HepG2 (cell line): Measurements from ENCODE around the gene CEP164. TPM values are rescaled to one million over a fixed set of nuclear protein-coding genes. Genes with fewer than 3 reads are reported as not detected.

Experiments
- ATAC-seq: fragments of 200-7000 bp; cut with Tn5 transposase; 3 replicates; pipeline ENCODE4 v1.9.1; 2020; ENCODE audit warnings: mild to moderate bottlenecking, moderate library complexity
- BruUV-seq: library from RNA; stranded (reverse); fragments of 400-500 nt; replicated peaks from 2 replicates; lab custom pipeline; 2021; lab: Mats Ljungman, UMichigan
- CTCF ChIA-PET: fragments of 300-600 bp; formaldehyde crosslinking; extraction: SDS; loops from one replicate; lab custom pipeline; 2021; ENCODE audit warnings: low total read pairs, inconsistent platforms, low intra/inter-chr PET ratio; lab: Yijun Ruan, JAX
- POLR2A ChIA-PET: fragments of 350-600 bp; sonication (Branson Sonifier 250); formaldehyde crosslinking; loops from one replicate; lab custom pipeline; 2020; ENCODE audit warnings: antibody characterized with exemption, inconsistent platforms; lab: Yijun Ruan, JAX
- DNase-seq: peaks from one replicate; pipeline ENCODE4 v3.0.0-alpha.2; 2015; ENCODE audit warnings: low spot score
- FAIRE-seq: peaks from 3 replicates; lab custom pipeline; 2011; peaks lifted over from hg19 to GRCh38; lab: Jason Lieb, UNC
- H2AFZ ChIP-seq: one replicate; pipeline ENCODE4 v1.6.1; 2011; ENCODE audit warnings: low read length, inconsistent platforms
- H3K27ac ChIP-seq: fragments of 300-600 bp; 3 replicates; pipeline ENCODE4 v1.8.0; 2011; ENCODE audit warnings: mixed run types, mild to moderate bottlenecking, mixed read lengths, low read length, inconsistent platforms; ENCODE audit not compliant: insufficient read depth; ENCODE audit errors: extremely low read length
- H3K27me3 ChIP-seq, 2 experiments: fragments of 200-600 bp in 1 of 2; 2 replicates in 1 of 2; 3 replicates in 1 of 2; pipeline versions ENCODE4 v1.6.0 to v1.8.0; 2011; ENCODE audit warnings: low read length in 2 of 2, mild to moderate bottlenecking in 2 of 2, moderate library complexity in 2 of 2, inconsistent platforms in 1 of 2; ENCODE audit not compliant: insufficient read depth in 2 of 2, control insufficient read depth in 1 of 2
- H3K36me3 ChIP-seq, 2 experiments: fragments of 200-600 bp in 1 of 2; replicated peaks in 1 of 2; 2 replicates in 1 of 2; 3 replicates in 1 of 2; pipeline versions ENCODE4 v1.5.1 to v1.8.0; 2011; ENCODE audit warnings: low read length in 2 of 2, inconsistent platforms in 1 of 2; ENCODE audit not compliant: insufficient read depth in 2 of 2, control insufficient read depth in 1 of 2
- H3K4me1 ChIP-seq: 2 replicates; pipeline ENCODE4 v1.5.1; 2012; ENCODE audit warnings: low read length, inconsistent platforms; ENCODE audit not compliant: insufficient read depth
- H3K4me2 ChIP-seq: 2 replicates; pipeline ENCODE4 v1.6.0; 2011; ENCODE audit warnings: low read depth, low read length, inconsistent platforms
- H3K4me3 ChIP-seq, 3 experiments: fragments of 200-600 bp in 1 of 3; sonication (generic), shearing (Covaris generic) in 1 of 3; replicated peaks in 1 of 3; 2 replicates each; pipeline ENCODE4 v1.5.1; 2011 to 2016; ENCODE audit warnings: low read length in 3 of 3, inconsistent platforms in 2 of 3, low read depth in 2 of 3, mild to moderate bottlenecking in 2 of 3, control low read depth in 1 of 3, mixed read lengths in 1 of 3; ENCODE audit not compliant: insufficient read depth in 1 of 3
- H3K79me2 ChIP-seq: one replicate; pipeline ENCODE4 v1.6.1; 2011; ENCODE audit warnings: low read length, inconsistent platforms; ENCODE audit not compliant: insufficient read depth
- H3K9ac ChIP-seq: 2 replicates; pipeline ENCODE4 v1.6.0; 2011; ENCODE audit warnings: mild to moderate bottlenecking, low read depth, low read length, inconsistent platforms; ENCODE audit not compliant: insufficient read depth
- H3K9me3 ChIP-seq: 2 replicates; pipeline ENCODE4 v1.5.1; 2012; ENCODE audit warnings: mild to moderate bottlenecking, low read length
- H4K20me1 ChIP-seq: 2 replicates; pipeline ENCODE4 v1.6.0; 2011; ENCODE audit warnings: inconsistent platforms, mild to moderate bottlenecking, low read length, moderate library complexity; ENCODE audit not compliant: insufficient read depth
- EED ChIP-seq: sonication (generic); formaldehyde crosslinking; IDR thresholded peaks from 2 replicates; pipeline ENCODE4 v1.5.0; 2020; ENCODE audit warnings: mild to moderate bottlenecking, missing genetic modification reagents
- FOSL2 ChIP-seq: sonication (generic); formaldehyde crosslinking; IDR thresholded peaks from 2 replicates; pipeline ENCODE4 v1.4.0; 2020; ENCODE audit warnings: missing genetic modification reagents
- RARG ChIP-seq: sonication (generic); formaldehyde crosslinking; IDR thresholded peaks from 2 replicates; pipeline ENCODE4 v1.4.0; 2020; ENCODE audit warnings: low read depth, mild to moderate bottlenecking, missing genetic modification reagents
- RFX1 ChIP-seq: fragments of 450-650 bp; IDR thresholded peaks from 2 replicates; pipeline ENCODE4 v1.6.1; 2017
- TBX2 ChIP-seq: sonication (generic); formaldehyde crosslinking; IDR thresholded peaks from 2 replicates; pipeline ENCODE4 v1.5.0; 2020; ENCODE audit warnings: missing genetic modification reagents, mild to moderate bottlenecking, borderline replicate concordance
- TOPORS ChIP-seq: sonication (generic); formaldehyde crosslinking; IDR thresholded peaks from 2 replicates; pipeline ENCODE4 v1.8.0; 2023; ENCODE audit warnings: mild to moderate bottlenecking, missing genetic modification reagents
- ZNF17 ChIP-seq: sonication (generic); formaldehyde crosslinking; IDR thresholded peaks from 2 replicates; pipeline ENCODE4 v1.5.0; 2020; ENCODE audit warnings: mild to moderate bottlenecking, missing genetic modification reagents
- ZNF3 ChIP-seq: IDR thresholded peaks from 2 replicates; pipeline ENCODE4 v1.7.0; 2017; ENCODE audit warnings: inconsistent platforms
- ZNF501 ChIP-seq: sonication (generic); formaldehyde crosslinking; IDR thresholded peaks from 2 replicates; pipeline ENCODE4 v1.5.1; 2020; ENCODE audit warnings: mild to moderate bottlenecking, moderate library complexity, missing genetic modification reagents
- ZNF557 ChIP-seq: sonication (generic); formaldehyde crosslinking; IDR thresholded peaks from 2 replicates; pipeline ENCODE4 v1.4.0; 2020; ENCODE audit warnings: missing genetic modification reagents
- WGBS: methylation state at CpG from one replicate; pipeline ENCODE4 v1.1.6; 2017; ENCODE audit warnings: low lambda C conversion rate; 5-methylcytosine and 5-hydroxymethylcytosine counted together
- in situ Hi-C: cut with HindIII; loops from 2 replicates; pipeline ENCODE4 v1.10.0; 2017; ENCODE audit warnings: low pct_unique_long_range_greater_than_20kb; ENCODE audit not compliant: extremely low pct_ligation_motif_present
- intact Hi-C: fragments of 100-400 bp; cut with micrococcal nuclease; formaldehyde crosslinking; loops from one replicate; pipeline ENCODE4 v1.10.0; 2022; ENCODE audit not compliant: unreplicated experiment
- polyA plus RNA-seq, 8 experiments: library from polyadenylated mRNA; depleted of rRNA in 3 of 8; stranded (reverse) in 7 of 8; unstranded in 1 of 8; fragments of >200 nt; fragmentation: Illumina TruSeq in 4 of 8; extraction: Trizol in 4 of 8; gene quantifications; 2 replicates each; pipeline versions ENCODE4 v1.2.1 to v1.2.3, GENCODE V29; 2011 to 2016; ENCODE audit warnings: low read depth in 4 of 8, missing spikeins in 1 of 8, mixed read lengths in 1 of 8; ENCODE audit not compliant: insufficient read depth in 1 of 8
- total RNA-seq, 5 experiments: library from RNA; depleted of rRNA; stranded (reverse); fragments of >200 nt; fragmentation: Illumina TruSeq; extraction: Trizol; gene quantifications; 2 replicates each; pipeline ENCODE4 v1.2.3, GENCODE V29; 2016; ENCODE audit warnings: low read depth in 1 of 5
- TF ChIP-seq, protein P1 (sequence below): IDR thresholded peaks from 2 replicates; pipeline ENCODE4 v1.6.1; 2016; ENCODE audit warnings: low read depth, missing genetic modification reagents, missing compliant biosample characterization
- TF ChIP-seq, protein P2 (sequence below): sonication (generic); formaldehyde crosslinking; conservative IDR thresholded peaks from 2 replicates; pipeline ENCODE4 v1.4.0; 2020; ENCODE audit warnings: missing genetic modification reagents
- TF ChIP-seq, protein P3 (sequence below): sonication (generic); formaldehyde crosslinking; IDR thresholded peaks from 2 replicates; pipeline ENCODE4 v1.4.0; 2020; ENCODE audit warnings: missing genetic modification reagents
- TF ChIP-seq, protein P4 (sequence below), 2 experiments: sonication (generic) in 1 of 2; formaldehyde crosslinking in 1 of 2; IDR thresholded peaks; 2 replicates each; pipeline versions ENCODE4 v1.4.0 to v1.6.1; 2018 to 2020; ENCODE audit warnings: missing genetic modification reagents in 2 of 2, borderline replicate concordance in 1 of 2, low read depth in 1 of 2, mild to moderate bottlenecking in 1 of 2, missing biosample characterization in 1 of 2

The CEP164 gene
- total and polyA plus RNA-seq, 2 of the 13 experiments (the other 11 are each of a cell fraction or from before 2014, with no cell fraction given): 11.4 to 15.2 TPM

DNA sequence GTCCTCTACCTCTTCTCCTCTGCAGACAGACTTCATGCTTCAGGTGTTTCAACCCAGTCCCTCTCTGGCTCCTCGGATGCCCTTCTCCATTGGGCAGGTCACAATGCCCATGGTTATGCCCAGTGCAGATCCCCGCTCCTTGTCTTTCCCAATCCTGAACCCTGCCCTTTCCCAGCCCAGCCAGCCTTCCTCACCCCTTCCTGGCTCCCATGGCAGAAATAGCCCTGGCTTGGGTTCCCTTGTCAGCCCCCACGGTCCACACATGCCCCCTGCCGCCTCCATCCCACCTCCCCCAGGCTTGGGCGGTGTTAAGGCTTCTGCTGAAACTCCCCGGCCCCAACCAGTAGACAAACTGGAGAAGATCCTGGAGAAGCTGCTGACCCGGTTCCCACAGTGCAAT is 45.8 kb upstream of the CEP164 start (continued):
- TF ChIP-seq, protein P1, sequence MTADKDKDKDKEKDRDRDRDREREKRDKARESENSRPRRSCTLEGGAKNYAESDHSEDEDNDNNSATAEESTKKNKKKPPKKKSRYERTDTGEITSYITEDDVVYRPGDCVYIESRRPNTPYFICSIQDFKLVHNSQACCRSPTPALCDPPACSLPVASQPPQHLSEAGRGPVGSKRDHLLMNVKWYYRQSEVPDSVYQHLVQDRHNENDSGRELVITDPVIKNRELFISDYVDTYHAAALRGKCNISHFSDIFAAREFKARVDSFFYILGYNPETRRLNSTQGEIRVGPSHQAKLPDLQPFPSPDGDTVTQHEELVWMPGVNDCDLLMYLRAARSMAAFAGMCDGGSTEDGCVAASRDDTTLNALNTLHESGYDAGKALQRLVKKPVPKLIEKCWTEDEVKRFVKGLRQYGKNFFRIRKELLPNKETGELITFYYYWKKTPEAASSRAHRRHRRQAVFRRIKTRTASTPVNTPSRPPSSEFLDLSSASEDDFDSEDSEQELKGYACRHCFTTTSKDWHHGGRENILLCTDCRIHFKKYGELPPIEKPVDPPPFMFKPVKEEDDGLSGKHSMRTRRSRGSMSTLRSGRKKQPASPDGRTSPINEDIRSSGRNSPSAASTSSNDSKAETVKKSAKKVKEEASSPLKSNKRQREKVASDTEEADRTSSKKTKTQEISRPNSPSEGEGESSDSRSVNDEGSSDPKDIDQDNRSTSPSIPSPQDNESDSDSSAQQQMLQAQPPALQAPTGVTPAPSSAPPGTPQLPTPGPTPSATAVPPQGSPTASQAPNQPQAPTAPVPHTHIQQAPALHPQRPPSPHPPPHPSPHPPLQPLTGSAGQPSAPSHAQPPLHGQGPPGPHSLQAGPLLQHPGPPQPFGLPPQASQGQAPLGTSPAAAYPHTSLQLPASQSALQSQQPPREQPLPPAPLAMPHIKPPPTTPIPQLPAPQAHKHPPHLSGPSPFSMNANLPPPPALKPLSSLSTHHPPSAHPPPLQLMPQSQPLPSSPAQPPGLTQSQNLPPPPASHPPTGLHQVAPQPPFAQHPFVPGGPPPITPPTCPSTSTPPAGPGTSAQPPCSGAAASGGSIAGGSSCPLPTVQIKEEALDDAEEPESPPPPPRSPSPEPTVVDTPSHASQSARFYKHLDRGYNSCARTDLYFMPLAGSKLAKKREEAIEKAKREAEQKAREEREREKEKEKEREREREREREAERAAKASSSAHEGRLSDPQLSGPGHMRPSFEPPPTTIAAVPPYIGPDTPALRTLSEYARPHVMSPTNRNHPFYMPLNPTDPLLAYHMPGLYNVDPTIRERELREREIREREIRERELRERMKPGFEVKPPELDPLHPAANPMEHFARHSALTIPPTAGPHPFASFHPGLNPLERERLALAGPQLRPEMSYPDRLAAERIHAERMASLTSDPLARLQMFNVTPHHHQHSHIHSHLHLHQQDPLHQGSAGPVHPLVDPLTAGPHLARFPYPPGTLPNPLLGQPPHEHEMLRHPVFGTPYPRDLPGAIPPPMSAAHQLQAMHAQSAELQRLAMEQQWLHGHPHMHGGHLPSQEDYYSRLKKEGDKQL (CRISPR knock-in tag): no peak
- no peak for TF ChIP-seq TOPORS (CRISPR knock-in tag)
- no peak for TF ChIP-seq ZNF17 (CRISPR knock-in tag)
- no peak for TF ChIP-seq TBX2 (CRISPR knock-in tag)
- TF ChIP-seq FOSL2 (CRISPR knock-in tag): no peak
- TF ChIP-seq, protein P2, sequence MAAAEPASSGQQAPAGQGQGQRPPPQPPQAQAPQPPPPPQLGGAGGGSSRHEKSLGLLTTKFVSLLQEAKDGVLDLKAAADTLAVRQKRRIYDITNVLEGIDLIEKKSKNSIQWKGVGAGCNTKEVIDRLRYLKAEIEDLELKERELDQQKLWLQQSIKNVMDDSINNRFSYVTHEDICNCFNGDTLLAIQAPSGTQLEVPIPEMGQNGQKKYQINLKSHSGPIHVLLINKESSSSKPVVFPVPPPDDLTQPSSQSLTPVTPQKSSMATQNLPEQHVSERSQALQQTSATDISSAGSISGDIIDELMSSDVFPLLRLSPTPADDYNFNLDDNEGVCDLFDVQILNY (CRISPR knock-in tag): no peak
- TF ChIP-seq EED: no peak
- TF ChIP-seq, all 625 proteins: peak for 0

DNA sequence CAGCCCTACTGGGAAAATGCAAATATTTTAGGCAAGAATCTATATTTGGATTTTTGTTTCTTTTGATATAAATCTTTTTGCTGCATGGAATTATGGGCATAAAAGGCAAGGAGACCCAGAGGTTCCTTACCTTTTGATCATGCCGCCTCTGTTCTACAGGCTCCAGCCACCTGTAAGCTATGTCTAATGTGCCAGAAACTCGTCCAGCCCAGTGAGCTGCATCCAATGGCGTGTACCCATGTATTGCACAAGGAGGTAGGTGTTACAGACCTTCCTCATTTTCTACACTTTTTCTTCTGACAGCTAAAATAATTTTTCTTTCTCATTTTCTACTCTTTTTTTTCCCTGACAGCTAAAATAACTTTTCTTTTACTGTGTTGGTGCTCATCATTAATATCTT is 44.7 kb upstream of the CEP164 start:
- no TSS peak for BruUV-seq
- no peak for DNase-seq
- in situ Hi-C loops: no loop called here
- POLR2A ChIA-PET: no interaction called here
- Histone ChIP-seq H3K79me2 (no peaks in the 10 kb centered on the region), H3K27me3 (no peaks in the 10 kb centered on the region), H3K27ac (no peak overlapping the region), H3K4me3 (no peak overlapping the region), H3K36me3 (peaks cover 11 to 48% of the 10 kb centered on the region in 2 experiments), H3K9me3 (no peaks in the 10 kb centered on the region), H4K20me1 (no peaks in the 10 kb centered on the region), H3K4me2 (no peak overlapping the region), H3K9ac (no peak overlapping the region), H2AFZ (no peak overlapping the region), H3K4me1 (no peaks in the 10 kb centered on the region)
- no peak for ATAC-seq
- WGBS: 94% methylated on average over 3 of the region's 3 CpGs
- CTCF ChIA-PET: no interaction called here
- FAIRE-seq: no peak
- intact Hi-C loops: no loop called here
- TF ChIP-seq RFX1 (no peak), ZNF17 (CRISPR knock-in tag) (no peak), ZNF557 (CRISPR knock-in tag) (no peak), ZNF3 (CRISPR knock-in tag) (no peak), ZNF501 (CRISPR knock-in tag) (no peak), RARG (CRISPR knock-in tag) (no peak)
- TF ChIP-seq, protein P3, sequence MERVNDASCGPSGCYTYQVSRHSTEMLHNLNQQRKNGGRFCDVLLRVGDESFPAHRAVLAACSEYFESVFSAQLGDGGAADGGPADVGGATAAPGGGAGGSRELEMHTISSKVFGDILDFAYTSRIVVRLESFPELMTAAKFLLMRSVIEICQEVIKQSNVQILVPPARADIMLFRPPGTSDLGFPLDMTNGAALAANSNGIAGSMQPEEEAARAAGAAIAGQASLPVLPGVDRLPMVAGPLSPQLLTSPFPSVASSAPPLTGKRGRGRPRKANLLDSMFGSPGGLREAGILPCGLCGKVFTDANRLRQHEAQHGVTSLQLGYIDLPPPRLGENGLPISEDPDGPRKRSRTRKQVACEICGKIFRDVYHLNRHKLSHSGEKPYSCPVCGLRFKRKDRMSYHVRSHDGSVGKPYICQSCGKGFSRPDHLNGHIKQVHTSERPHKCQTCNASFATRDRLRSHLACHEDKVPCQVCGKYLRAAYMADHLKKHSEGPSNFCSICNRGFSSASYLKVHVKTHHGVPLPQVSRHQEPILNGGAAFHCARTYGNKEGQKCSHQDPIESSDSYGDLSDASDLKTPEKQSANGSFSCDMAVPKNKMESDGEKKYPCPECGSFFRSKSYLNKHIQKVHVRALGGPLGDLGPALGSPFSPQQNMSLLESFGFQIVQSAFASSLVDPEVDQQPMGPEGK (CRISPR knock-in tag): no peak
- TF ChIP-seq, protein P4, sequence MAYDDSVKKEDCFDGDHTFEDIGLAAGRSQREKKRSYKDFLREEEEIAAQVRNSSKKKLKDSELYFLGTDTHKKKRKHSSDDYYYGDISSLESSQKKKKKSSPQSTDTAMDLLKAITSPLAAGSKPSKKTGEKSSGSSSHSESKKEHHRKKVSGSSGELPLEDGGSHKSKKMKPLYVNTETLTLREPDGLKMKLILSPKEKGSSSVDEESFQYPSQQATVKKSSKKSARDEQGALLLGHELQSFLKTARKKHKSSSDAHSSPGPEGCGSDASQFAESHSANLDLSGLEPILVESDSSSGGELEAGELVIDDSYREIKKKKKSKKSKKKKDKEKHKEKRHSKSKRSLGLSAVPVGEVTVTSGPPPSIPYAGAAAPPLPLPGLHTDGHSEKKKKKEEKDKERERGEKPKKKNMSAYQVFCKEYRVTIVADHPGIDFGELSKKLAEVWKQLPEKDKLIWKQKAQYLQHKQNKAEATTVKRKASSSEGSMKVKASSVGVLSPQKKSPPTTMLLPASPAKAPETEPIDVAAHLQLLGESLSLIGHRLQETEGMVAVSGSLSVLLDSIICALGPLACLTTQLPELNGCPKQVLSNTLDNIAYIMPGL (CRISPR knock-in tag; IDR thresholded peaks at IDR 0.05; ENCODE audit: borderline replicate concordance in 1 of 2, low read depth in 1 of 2): no peak
